Fibroblast of the aortic adventitia (primary cell): ENCODE data around the gene PSAT1. TPM values are rescaled to one million over a fixed set of nuclear protein-coding genes. Genes with fewer than 3 reads are reported as not detected.
A peak's percentile ranks its signal among the peaks of the same experiment; 100 is the strongest.

Experiments used
- DNase-seq: peaks from one replicate; pipeline ENCODE4 v3.0.0-alpha.2; 2010; ENCODE audit warnings: low read depth
- H3K4me3 ChIP-seq: 2 replicates; pipeline ENCODE4 v1.5.1; 2011; ENCODE audit warnings: low read depth, mild to moderate bottlenecking, control low read depth, low read length, moderate library complexity
- CTCF ChIP-seq: IDR thresholded peaks from 2 replicates; pipeline ENCODE4 v1.5.1; 2011; ENCODE audit warnings: mild to moderate bottlenecking, low read length, control low read depth, inconsistent platforms; ENCODE audit not compliant: insufficient read depth
- total RNA-seq: library from RNA; depleted of rRNA; stranded (reverse); fragments of >200 nt; gene quantifications from 2 replicates; pipeline ENCODE4 v1.2.3, GENCODE V29; 2012; ENCODE audit warnings: low replicate concordance

PSAT1 gene
- total RNA-seq, 1 donor, result 308 TPM

DNA sequence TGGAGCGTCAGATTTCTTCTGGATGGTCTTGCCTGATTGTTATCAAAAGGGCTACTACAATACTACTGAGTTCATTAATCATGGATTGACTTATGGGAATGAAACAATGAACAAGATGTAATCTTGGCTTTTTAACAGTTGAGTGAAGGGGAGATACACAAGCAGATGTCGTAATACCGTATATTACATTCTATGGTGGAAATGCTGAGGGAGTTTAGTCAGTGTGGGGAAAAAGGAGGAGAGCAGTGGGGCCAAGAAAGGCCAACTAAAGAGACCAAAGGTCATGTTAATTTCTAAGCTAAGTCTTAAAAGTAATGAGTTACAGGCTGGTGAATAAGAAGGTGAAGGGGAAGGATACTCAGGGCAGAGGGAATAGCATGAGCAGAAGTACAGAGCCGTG lies 29.0 kb upstream of the PSAT1 start:
- no peak for DNase-seq
- TF ChIP-seq CTCF, result no peak

GRCh38 chr9:78269784-78270183 lies 27.1 kb upstream of the PSAT1 start:
- H3K4me3 ChIP-seq, result no peak overlapping the region
- TF ChIP-seq CTCF, result no peak
- DNase-seq, result no peak

More for the DNA sequence above, 29.0 kb upstream of the PSAT1 start:
- H3K4me3 ChIP-seq, result no peak overlapping the region

- no peak for DNase-seq
- no peak overlapping the region for H3K4me3 ChIP-seq
- no peak for TF ChIP-seq CTCF
These were observed 24.6 kb upstream of the PSAT1 start for GRCh38 chr9:78272307-78272706.

DNA sequence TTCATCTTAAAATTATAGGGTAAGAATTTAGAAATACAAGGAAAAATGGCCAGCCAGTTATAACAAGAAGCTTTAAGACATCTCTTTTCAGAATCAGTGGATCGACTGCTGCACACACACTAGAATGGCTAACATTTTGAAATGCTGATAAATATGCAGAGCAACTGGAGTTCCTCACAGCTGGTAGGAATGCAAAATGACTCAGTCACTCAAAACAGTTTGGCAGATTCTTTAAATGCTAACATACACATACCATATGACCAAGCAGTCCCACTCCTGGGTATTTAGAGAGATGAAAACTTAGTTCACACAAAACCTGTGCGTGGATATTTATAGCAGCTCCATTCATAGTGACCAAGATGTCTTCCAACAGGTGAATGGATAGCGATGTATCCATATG lies 23.2 kb upstream of the PSAT1 start:
- no peak for DNase-seq
- TF ChIP-seq CTCF, result no peak
- H3K4me3 ChIP-seq, result no peak overlapping the region

GRCh38 chr9:78278177-78278777 lies 18.6 kb upstream of the PSAT1 start:
- peak; percentile 84 for DNase-seq
- no peak overlapping the region for H3K4me3 ChIP-seq
- TF ChIP-seq CTCF, result no peak

DNA sequence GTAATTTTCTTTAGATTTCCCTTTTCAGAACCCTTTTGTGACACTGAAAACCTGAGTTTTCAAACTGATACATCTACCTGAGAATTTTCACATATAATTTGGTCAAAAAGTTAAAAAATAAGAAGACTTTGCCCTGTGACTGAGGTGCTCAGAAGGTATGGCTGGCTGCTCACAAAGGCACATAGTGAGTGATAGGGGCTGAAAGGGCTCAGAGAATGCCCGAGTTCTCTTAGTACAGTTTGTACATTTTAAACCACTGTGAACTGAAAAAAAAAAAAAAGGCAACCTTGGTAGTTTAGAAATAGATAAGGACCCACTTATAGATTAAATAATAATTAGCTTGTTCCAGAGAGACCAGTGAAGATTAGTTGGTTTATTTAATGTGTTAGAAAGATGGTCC lies 18.1 kb upstream of the PSAT1 start:
- no peak for TF ChIP-seq CTCF
- no peak overlapping the region for H3K4me3 ChIP-seq
- no peak for DNase-seq
